ENCODE results near the gene AGTRAP. TPM values are rescaled to one million over a fixed set of nuclear protein-coding genes. Genes with fewer than 3 reads are reported as not detected.

Gene AGTRAP
- total RNA-seq, 1 donor from 2014 or later = 4.2 TPM

- peak; percentile 30 for DNase-seq
Measured at GRCh38 chr1:11784993-11785769, 49.2 kb downstream of the AGTRAP start.

- no peak for DNase-seq
Measured at GRCh38 chr1:11786168-11786567, 50.2 kb downstream of the AGTRAP start.

- DNase-seq = no peak
Measured at GRCh38 chr1:11787251-11787803, 51.4 kb downstream of the AGTRAP start.

GRCh38 chr1:11787804-11788436 lies 52.0 kb downstream of the AGTRAP start:
- DNase-seq = no peak

GRCh38 chr1:11788549-11789053 lies 52.7 kb downstream of the AGTRAP start:
- no peak for DNase-seq

GRCh38 chr1:11789126-11790067 lies 53.5 kb downstream of the AGTRAP start:
- DNase-seq = no peak

- no peak for DNase-seq
Measured at GRCh38 chr1:11790101-11790879, 54.4 kb downstream of the AGTRAP start.

GRCh38 chr1:11790880-11791715 lies 55.2 kb downstream of the AGTRAP start:
- DNase-seq = peak; percentile 74

GRCh38 chr1:11792106-11792505 lies 56.2 kb downstream of the AGTRAP start:
- no peak for DNase-seq

- no peak for DNase-seq
Measured at GRCh38 chr1:11793819-11794218, 57.9 kb downstream of the AGTRAP start.

- DNase-seq = no peak
Measured at GRCh38 chr1:11794446-11795237, 58.7 kb downstream of the AGTRAP start.

- no peak for DNase-seq
Measured at GRCh38 chr1:11795238-11795890, 59.4 kb downstream of the AGTRAP start.

- no peak for DNase-seq
Measured at GRCh38 chr1:11796036-11796828, 60.3 kb downstream of the AGTRAP start.

- DNase-seq = no peak
Measured at GRCh38 chr1:11797525-11798216, 61.7 kb downstream of the AGTRAP start.

- no peak for DNase-seq
Measured at GRCh38 chr1:11799099-11799498, 63.2 kb downstream of the AGTRAP start.

GRCh38 chr1:11799896-11800295 lies 64.0 kb downstream of the AGTRAP start:
- no peak for DNase-seq

GRCh38 chr1:11800391-11800755 lies 64.4 kb downstream of the AGTRAP start:
- no peak for DNase-seq
